ELF-1 (cell line): ENCODE measurements around the gene TGM4.
"Not testable (repeated sequence)": the region's sequence is repeated elsewhere in the genome, so short reads cannot be mapped to it uniquely, and the experiment has no call there.

Source experiments
- DNase-seq: peaks from one replicate; pipeline ENCODE4 v3.0.0-alpha.2; 2016; ENCODE audit warnings: low read depth, low spot score

TGM4 gene

GRCh38 chr3:44874308-44874707, at the start of gene TGM4:
TSS of gene TGM4 (plus strand) at chr3:44874608. CDS start at chr3:44874679, 71 bp downstream.
- DNase-seq, result no peak

- no peak for DNase-seq
Observed at GRCh38 chr3:44825264-44825925, 49.0 kb upstream of the TGM4 start.

GRCh38 chr3:44827196-44827595, 47.2 kb upstream of the TGM4 start:
- DNase-seq, result no peak

GRCh38 chr3:44831232-44831631, 43.2 kb upstream of the TGM4 start:
- DNase-seq, result no peak

- no peak for DNase-seq
Observed at GRCh38 chr3:44832032-44832431, 42.4 kb upstream of the TGM4 start.

GRCh38 chr3:44832965-44833364, 41.4 kb upstream of the TGM4 start:
- DNase-seq, result no peak

GRCh38 chr3:44833394-44833793, 41.0 kb upstream of the TGM4 start:
- peak; percentile 6 for DNase-seq

GRCh38 chr3:44835684-44836083, 38.7 kb upstream of the TGM4 start:
- DNase-seq, result no peak

GRCh38 chr3:44842376-44842775, 32.0 kb upstream of the TGM4 start:
- no peak for DNase-seq

- DNase-seq, result peak; percentile 72
Observed at GRCh38 chr3:44845528-44846520, 28.6 kb upstream of the TGM4 start.

- no peak for DNase-seq
Observed at GRCh38 chr3:44848634-44849033, 25.8 kb upstream of the TGM4 start.

GRCh38 chr3:44856663-44857062, 17.7 kb upstream of the TGM4 start:
- DNase-seq, result not testable (repeated sequence)

GRCh38 chr3:44860117-44860516, 14.3 kb upstream of the TGM4 start:
- DNase-seq, result no peak

GRCh38 chr3:44861412-44862225, 12.8 kb upstream of the TGM4 start, which contains the start of gene TMEM42:
TSS of gene TMEM42 (plus strand) at chr3:44861912. CDS start at chr3:44861925, 13 bp downstream.
- DNase-seq, result peak; percentile 95

GRCh38 chr3:44862226-44862637, 12.2 kb upstream of the TGM4 start:
- peak; percentile 39 for DNase-seq

GRCh38 chr3:44865272-44866035, 9.0 kb upstream of the TGM4 start:
- no peak for DNase-seq

- DNase-seq, result no peak
Observed at GRCh38 chr3:44867421-44868111, 6.8 kb upstream of the TGM4 start.

GRCh38 chr3:44870375-44871061, 3.9 kb upstream of the TGM4 start:
- no peak for DNase-seq

- DNase-seq, result no peak
Observed at GRCh38 chr3:44875596-44875995, 1.2 kb downstream of the TGM4 start.

GRCh38 chr3:44877333-44877732, 2.9 kb downstream of the TGM4 start:
- DNase-seq, result no peak
